Activated B cell treated with CpG ODN at 0.5 μM for 24 hours (primary cell): ENCODE data around the gene CAMKMT. TPM values are rescaled to one million over a fixed set of nuclear protein-coding genes. Genes with fewer than 3 reads are reported as not detected.

Source experiments
- ATAC-seq: fragments of 200-7000 bp; cut with Tn5 transposase; one replicate; pipeline ENCODE4 v1.10.0; 2021; ENCODE audit warnings: low read depth, mild to moderate bottlenecking, moderate library complexity
- CTCF ChIA-PET: fragments of 350-600 bp; sonication (Branson Sonifier 250); formaldehyde crosslinking; loops from one replicate; lab custom pipeline; 2021; ENCODE audit warnings: antibody characterized with exemption; lab: Charles Lee
- POLR2A ChIA-PET: fragments of 350-600 bp; sonication (Branson Sonifier 250); formaldehyde crosslinking; loops from one replicate; lab custom pipeline; 2021; ENCODE audit warnings: antibody characterized with exemption; lab: Charles Lee
- DNase-seq: peaks from one replicate; pipeline ENCODE4 v3.0.0; 2022
- H3K27ac Mint-ChIP-seq: one replicate; pipeline ENCODE4 v1.8.0; 2020; ENCODE audit warnings: mixed read lengths
- H3K27me3 Mint-ChIP-seq: one replicate; pipeline ENCODE4 v1.8.0; 2021; ENCODE audit warnings: mixed read lengths
- H3K36me3 Mint-ChIP-seq: one replicate; pipeline ENCODE4 v1.8.0; 2021; ENCODE audit warnings: low read depth, mixed read lengths
- H3K4me1 Mint-ChIP-seq: one replicate; pipeline ENCODE4 v1.8.0; 2021; ENCODE audit warnings: mixed read lengths
- H3K4me3 Mint-ChIP-seq: one replicate; pipeline ENCODE4 v1.8.0; 2020; ENCODE audit warnings: mild to moderate bottlenecking, mixed read lengths
- H3K9me3 Mint-ChIP-seq: one replicate; pipeline ENCODE4 v1.8.0; 2020; ENCODE audit warnings: mixed read lengths
- CTCF ChIP-seq: fragments of 200-600 bp; IDR thresholded peaks from one replicate; pipeline ENCODE4 v1.8.0; 2022; ENCODE audit warnings: antibody characterized with exemption, mild to moderate bottlenecking
- intact Hi-C: fragments of 100-400 bp; cut with micrococcal nuclease; formaldehyde crosslinking; loops from one replicate; pipeline ENCODE4 v1.15.1; 2024
- total RNA-seq: library from RNA; stranded (reverse); gene quantifications from 2 replicates; pipeline ENCODE4 v1.2.3, GENCODE V29; 2022

Gene CAMKMT
- total RNA-seq, 1 donor from 2014 or later = 21.2 TPM

DNA sequence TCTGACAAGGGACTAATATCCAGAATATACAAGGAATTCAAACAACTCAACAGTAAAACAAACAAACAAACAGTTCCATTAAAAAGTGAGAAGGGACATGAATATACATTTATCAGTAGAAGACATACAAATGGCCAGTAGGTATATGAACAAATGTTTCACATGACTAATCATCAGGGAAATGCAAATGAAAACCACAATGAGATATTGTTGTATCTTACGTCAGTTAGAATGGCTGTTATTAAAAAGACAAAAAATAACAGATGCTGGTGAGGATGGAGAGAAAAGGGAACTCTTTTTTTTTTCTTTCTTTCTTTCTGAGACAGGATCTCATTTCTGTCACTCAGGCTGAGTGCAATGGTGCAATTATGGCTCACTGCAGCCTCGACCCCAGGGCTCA is 175.5 kb downstream of the CAMKMT start:
- DNase-seq = no peak
- intact Hi-C loops = no loop called here
- Mint-ChIP-seq H3K27me3 (no peaks in the 10 kb centered on the region), H3K9me3 (peaks cover 18% of the 10 kb centered on the region), H3K27ac (no peak overlapping the region), H3K36me3 (peaks cover 16% of the 10 kb centered on the region), H3K4me3 (no peak overlapping the region), H3K4me1 (peaks cover 9% of the 10 kb centered on the region)
- POLR2A ChIA-PET = no interaction called here
- CTCF ChIA-PET = no interaction called here
- no peak for TF ChIP-seq CTCF
- ATAC-seq = no peak

GRCh38 chr2:44542520-44542919 is 180.8 kb downstream of the CAMKMT start:
- ChIA-PET POLR2A (no interaction called here), CTCF (no interaction called here)
- intact Hi-C loops = no loop called here
- TF ChIP-seq CTCF = no peak
- Mint-ChIP-seq H3K36me3 (no peaks in the 10 kb centered on the region), H3K27ac (no peak overlapping the region), H3K27me3 (no peaks in the 10 kb centered on the region), H3K4me3 (no peak overlapping the region), H3K4me1 (no peaks in the 10 kb centered on the region), H3K9me3 (no peaks in the 10 kb centered on the region)
- ATAC-seq (no peak), DNase-seq (no peak)

GRCh38 chr2:44543773-44544725 is 182.3 kb downstream of the CAMKMT start:
- no peak for TF ChIP-seq CTCF
- H3K27me3 Mint-ChIP-seq = no peaks in the 10 kb centered on the region
- DNase-seq (no peak), ATAC-seq (no peak)
- CTCF ChIA-PET = no interaction called here
- H3K4me1 Mint-ChIP-seq = no peaks in the 10 kb centered on the region
- H3K9me3 Mint-ChIP-seq = no peaks in the 10 kb centered on the region
- intact Hi-C loops = no loop called here
- POLR2A ChIA-PET = no interaction called here
- no peak overlapping the region for H3K27ac Mint-ChIP-seq
- H3K4me3 Mint-ChIP-seq = no peak overlapping the region
- H3K36me3 Mint-ChIP-seq = no peaks in the 10 kb centered on the region

DNA sequence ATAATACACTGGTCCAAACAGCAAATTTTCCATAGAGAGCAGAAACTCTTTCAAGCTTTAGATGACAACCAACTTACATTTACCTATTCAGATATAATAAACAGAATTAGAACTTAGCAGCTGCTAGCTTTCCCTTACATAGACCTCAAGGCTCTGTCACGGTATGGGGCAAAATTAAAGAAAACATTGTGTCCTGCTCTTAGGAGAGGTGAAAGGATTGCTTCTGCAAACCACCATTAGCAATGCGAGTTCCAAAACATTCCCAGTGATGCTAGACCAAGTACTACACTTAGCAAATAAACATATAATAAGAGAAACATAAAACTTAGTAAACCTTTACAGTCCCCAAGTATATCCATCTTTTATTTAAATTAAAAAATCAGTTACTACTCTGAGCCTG is 183.3 kb downstream of the CAMKMT start:
- no peaks in the 10 kb centered on the region for H3K9me3 Mint-ChIP-seq
- ATAC-seq (no peak), DNase-seq (no peak)
- H3K4me3 Mint-ChIP-seq = no peak overlapping the region
- TF ChIP-seq CTCF = no peak
- no peaks in the 10 kb centered on the region for H3K4me1 Mint-ChIP-seq
- H3K27me3 Mint-ChIP-seq = no peaks in the 10 kb centered on the region
- ChIA-PET POLR2A (no interaction called here), CTCF (no interaction called here)
- no peak overlapping the region for H3K27ac Mint-ChIP-seq
- H3K36me3 Mint-ChIP-seq = peaks cover 4% of the 10 kb centered on the region
- intact Hi-C loops = no loop called here

DNA sequence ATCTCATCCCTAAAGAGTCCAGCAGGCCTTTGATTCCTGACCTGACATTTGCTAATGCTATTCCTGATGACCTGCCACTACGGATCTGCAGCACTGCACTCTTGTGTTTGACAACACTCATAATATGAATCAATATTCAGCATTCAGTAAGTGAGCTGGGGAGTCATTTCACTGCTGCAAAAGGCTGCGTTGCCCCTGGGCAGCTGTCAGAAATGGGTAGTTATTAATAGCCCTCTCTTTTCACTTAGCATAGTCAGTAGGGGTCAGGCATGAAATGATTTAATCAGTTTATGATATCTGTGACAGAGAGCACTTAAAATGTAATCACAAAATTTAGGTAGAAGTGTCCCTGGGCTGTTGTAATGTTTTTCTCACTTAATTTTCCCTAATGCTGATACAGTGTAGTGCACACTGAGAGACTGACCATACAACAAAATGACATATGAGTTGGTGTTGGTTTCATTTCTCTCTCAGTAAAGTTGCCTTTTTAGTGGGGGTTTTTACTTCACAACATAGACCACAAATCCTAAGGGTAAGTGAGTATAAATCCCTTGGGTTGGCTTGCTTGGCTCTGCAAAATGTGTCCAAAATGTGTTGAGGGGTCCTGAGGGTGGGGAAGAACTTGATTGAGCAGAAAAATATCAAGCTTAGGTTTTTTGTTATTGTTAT is 184.8 kb downstream of the CAMKMT start:
- no peak overlapping the region for H3K27ac Mint-ChIP-seq
- ChIA-PET CTCF (no interaction called here), POLR2A (no interaction called here)
- intact Hi-C loops = no loop called here
- no peaks in the 10 kb centered on the region for H3K9me3 Mint-ChIP-seq
- H3K4me3 Mint-ChIP-seq = no peak overlapping the region
- H3K36me3 Mint-ChIP-seq = peaks cover 9% of the 10 kb centered on the region
- no peaks in the 10 kb centered on the region for H3K4me1 Mint-ChIP-seq
- DNase-seq (no peak), ATAC-seq (no peak)
- no peaks in the 10 kb centered on the region for H3K27me3 Mint-ChIP-seq
- TF ChIP-seq CTCF = no peak
